GM18868 (cell line): ENCODE measurements around the gene KRT7.

Experiments used
- ATAC-seq: cut with Tn5 transposase; IDR thresholded peaks from one replicate; pipeline ENCODE4 v1.9.1; 2021; ENCODE audit warnings: mild to moderate bottlenecking, moderate library complexity; ENCODE audit not compliant: unreplicated experiment

KRT7 gene

GRCh38 chr12:52232674-52233461 is at the start of gene KRT7:
TSS of gene KRT7 (plus strand) at chr12:52233243. CDS start at chr12:52233297, 54 bp downstream.
- no peak for ATAC-seq

DNA sequence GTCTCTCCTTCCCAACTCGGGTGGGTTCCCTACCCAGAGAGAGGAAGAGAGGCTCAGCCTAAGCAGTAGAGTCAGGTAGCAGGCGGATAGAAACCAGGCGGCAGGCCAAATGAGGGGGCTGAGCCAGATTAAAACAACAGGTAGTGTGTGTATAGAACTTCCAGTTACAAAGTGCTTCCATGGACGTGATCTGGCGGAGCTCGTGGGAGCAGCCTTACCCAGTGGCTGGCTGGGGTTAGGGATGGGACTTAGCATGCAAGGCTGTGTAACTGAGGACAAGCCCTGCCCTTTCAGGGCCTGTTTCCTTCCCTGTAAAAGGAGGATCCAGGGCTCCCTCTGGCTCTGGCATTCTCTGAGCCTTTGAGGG is 49.5 kb upstream of the KRT7 start:
- no peak for ATAC-seq

DNA sequence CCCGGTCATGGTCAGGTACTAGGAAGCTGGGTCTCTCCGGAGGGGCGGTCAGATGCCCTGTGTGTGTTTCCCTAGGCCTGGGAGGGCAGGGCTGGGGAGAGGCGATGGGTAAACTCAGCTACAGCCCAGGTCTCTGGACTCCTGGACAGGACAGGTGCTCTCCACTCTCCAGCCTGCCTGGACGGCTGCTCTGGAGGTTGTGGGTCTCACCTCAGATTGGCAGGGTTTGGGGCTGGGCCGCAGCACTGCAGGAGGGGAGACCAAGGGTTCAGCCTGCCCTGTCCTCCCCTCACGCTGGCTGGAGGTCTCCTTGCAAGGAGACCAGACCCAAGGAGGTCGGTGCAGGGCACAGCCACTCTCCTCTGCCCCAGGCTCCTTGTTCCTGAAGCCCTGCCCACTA is 49.1 kb upstream of the KRT7 start:
- ATAC-seq: no peak

- no peak for ATAC-seq
These were observed 48.2 kb upstream of the KRT7 start for GRCh38 chr12:52184813-52185212.

DNA sequence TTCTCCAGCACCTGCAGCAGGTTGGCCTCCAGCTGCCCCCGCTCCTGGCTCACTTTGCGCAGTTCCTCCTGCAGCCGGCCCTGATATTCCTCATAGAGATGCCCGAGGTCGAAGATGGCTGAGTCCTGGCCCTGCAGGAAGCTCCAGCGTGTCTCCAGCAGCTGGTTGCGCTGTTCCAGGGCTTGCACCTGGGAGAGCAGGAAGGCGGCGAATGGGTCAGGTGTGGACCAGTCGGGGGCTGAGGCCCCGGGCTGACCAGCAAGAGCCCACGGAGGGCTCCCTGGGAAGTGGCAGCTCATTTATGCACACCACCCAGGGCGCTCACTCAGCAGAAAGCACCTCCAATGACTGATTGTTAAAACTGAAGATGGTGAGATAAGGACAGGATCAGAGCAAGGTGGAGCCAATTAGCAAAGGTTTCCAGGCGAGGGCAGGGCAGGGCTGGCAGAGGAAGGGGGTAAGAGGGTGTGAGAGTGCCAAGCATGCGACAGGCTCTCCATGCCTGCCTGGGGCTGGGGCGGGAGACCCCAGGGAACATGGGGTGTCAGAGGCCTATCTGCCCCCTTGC is 47.6 kb upstream of the KRT7 start:
- no peak for ATAC-seq

DNA sequence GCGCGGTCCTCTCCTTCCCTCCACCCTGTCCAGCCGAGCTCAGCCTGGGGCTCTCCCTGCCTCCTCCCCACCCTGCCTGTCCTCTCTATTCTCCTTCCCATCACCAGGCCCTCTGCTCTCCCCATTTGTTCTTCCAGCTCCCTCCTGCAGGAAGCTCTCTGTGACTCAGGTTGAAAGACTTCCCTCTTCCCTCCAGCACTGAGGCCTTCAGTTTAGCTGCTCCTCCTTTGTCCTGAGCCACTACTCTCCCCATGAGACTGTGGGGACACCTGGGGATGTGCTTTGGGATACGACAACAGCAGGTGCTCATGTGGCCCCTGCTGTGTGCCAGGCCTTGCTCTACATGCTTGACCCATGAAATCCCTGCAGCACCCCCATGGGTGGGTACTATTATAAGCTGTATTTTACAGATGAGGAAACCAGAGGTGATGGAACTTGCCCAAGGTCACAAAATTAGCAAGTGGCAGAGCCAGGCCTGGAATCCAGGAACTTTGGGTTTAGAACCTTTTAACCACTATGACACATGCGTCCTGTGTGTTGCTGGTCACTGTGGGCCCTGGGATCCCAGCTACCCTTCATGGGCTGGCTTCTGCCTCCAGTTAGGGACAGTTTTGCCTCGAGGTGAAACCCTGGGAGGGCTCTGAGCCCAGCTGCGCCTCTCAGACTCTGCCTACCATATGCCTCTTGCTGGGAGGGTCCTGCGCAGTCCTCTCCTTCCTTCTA is 46.8 kb upstream of the KRT7 start:
- no peak for ATAC-seq

DNA sequence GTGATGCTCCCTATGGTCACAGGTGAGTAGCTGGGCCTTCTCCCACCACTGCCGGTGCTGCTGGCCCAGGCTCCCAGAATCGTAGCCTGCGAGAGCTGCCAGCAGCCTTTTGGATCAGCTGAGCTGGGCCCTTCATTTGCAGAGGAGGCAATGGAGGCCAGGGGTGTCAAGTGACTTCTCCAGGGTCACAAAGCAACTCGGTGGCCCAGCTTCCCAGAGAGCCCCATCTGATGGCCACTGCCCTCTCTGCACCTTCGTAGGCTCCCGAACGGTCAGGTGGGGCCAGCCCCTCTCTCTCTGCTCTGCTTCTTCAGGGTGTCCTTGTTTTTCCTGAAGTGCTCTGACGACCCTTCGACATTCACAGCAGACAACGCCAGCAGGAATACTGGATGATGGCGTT is 45.8 kb upstream of the KRT7 start:
- no peak for ATAC-seq

- no peak for ATAC-seq
These were observed 45.4 kb upstream of the KRT7 start for GRCh38 chr12:52187640-52188039.

DNA sequence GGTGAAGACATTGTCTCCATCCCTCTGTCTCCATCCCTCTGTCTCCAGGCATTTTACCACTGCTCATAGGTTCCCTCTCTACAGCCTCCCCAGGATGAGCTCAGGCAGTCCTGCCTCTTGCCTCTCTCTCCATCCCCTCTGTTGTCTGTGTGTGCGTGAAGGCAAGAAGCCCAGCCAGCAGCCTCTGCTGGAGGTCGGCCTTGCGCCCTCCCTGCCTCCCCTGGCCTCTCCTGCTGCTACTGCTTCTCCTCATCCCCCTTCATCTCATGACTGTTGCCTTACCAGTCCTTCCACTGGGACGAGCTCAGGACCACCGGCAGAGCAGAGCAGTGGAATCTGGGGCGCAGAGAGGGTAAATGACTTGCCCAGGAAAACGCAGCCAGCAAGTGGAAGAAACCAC is 44.4 kb upstream of the KRT7 start:
- ATAC-seq: no peak

- ATAC-seq: no peak
These were observed 43.5 kb upstream of the KRT7 start for GRCh38 chr12:52189376-52190174.

- ATAC-seq: no peak
These were observed 41.9 kb upstream of the KRT7 start for GRCh38 chr12:52190860-52191729.

DNA sequence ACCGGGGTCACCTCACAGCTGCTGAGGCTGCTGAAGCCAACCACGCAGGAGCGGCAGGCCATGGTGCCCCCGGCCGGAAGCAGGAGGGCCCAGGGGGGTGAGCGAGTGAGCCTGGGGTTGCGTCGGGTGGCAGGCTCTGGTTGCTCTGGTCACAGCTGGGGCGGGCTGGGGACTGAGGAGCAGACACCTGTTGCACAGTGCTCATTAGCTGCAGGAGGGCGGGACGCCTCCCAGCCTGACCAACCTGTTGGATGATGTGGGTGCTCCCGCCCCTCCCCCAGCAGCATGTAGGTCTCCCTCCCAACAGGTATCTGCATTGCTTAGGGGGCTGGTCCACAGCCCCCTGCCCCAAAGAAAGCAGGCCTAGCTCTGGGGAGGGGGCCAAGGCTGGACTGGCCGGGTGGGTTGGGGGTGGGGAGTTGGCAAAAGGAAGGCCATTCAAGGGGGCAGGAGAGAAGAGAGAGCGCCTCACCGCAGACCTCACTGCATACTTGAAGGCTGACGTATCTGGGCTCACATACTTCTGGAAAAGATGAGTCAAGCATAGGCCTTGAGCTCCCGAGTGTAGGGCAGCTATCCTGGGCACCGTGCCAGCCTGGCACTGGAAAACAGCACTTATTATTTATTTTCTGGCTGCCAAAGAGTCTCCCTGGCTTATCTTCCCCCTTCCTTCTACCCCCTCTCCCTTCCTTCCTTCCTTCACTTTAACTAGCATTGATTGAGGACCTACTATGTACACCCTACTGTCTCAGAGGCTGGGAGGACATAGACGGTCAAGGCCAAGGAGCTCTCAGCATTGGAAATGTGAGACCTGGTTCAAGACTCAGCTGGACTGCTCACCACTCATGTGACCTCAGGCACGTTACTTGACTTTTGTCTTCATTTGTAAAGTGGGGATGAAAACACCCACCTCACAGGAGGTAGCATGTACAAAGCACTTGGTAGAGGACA is 40.9 kb upstream of the KRT7 start, which contains the start of gene KRT80:
Gene KRT80 (minus strand): TSS at position 174 of the 951 bp plus-strand sequence. CDS start 112 bp downstream, at position 62.
- no peak for ATAC-seq

GRCh38 chr12:52193532-52193931 is 39.5 kb upstream of the KRT7 start:
- no peak for ATAC-seq

DNA sequence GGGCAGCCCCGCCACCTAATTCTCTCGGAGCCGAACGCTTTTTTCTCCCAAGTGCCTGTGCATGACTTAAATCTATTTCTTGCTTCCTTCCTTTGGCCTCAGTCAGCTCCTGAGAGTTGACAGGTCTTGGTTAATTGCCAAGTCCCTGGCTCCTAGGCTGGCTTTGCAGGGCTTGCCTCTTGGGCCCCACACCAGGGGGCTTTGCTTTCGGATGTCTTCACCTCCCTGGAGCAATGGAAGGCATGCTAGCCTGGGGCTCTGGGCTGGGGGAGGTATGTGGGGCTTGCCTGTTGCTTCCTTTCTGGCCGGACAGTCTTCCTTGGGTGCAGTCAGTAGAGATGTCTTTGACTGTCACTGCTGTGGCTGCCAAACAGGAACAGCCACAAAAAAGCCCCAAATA is 39.1 kb upstream of the KRT7 start:
- ATAC-seq: no peak

DNA sequence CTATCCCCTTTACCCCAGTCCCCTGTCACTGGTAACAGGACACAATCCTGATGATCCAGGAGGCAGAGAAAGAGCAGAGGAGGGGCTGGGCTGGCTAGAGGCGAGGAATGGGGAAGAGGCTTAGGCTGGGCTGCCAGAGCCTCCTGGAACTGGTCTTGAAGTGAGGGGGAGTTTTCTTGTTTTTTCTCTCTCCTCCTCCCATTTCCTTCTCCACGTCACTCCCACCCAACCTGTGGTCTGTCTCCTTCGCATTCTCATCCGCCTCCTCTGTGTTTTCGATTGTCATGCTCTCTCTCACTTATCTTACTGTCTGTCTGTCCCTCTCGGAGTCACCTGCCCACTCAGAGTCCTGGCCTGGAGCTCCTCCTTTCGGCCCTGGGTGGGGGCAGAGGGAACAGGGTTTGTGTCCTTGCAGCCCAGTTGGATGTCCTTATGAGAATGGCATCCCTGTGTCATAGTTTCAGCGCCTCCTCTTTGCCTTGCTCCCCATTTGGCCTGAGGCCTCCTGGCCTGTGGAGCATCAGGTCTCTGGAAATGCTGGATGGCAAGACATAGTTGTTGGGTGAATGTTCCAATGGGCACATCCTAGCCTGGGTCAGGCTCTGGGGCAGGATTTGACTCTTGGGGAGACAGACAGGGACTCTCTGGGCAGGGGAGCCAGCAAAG is 37.8 kb upstream of the KRT7 start:
- ATAC-seq: no peak

- no peak for ATAC-seq
These were observed 35.4 kb upstream of the KRT7 start for GRCh38 chr12:52197371-52198231.

GRCh38 chr12:52198454-52199215 is 34.4 kb upstream of the KRT7 start:
- ATAC-seq: no peak
